HepG2 (cell line): ENCODE measurements around the gene UBR4.

Experiments
- CTCF ChIP-seq: sonication (generic); formaldehyde crosslinking; IDR thresholded peaks from 2 replicates; pipeline ENCODE4 v1.5.0; 2020; ENCODE audit warnings: mild to moderate bottlenecking, missing genetic modification reagents, moderate library complexity
- EHMT2 ChIP-seq: fragments of 200-600 bp; sonication (generic); IDR thresholded peaks from 2 replicates; pipeline ENCODE4 v1.7.0; 2017; ENCODE audit warnings: antibody characterized with exemption, low read depth, low read length, borderline replicate concordance
- FOSL1 ChIP-seq: sonication (generic); formaldehyde crosslinking; IDR thresholded peaks from 2 replicates; pipeline ENCODE4 v1.9.0; 2021; ENCODE audit warnings: missing genetic modification reagents, borderline replicate concordance
- MXI1 ChIP-seq: IDR thresholded peaks from 3 replicates; pipeline ENCODE4 v1.6.1; 2012; ENCODE audit warnings: low read depth, low read length, inconsistent platforms, borderline replicate concordance
- SIN3B ChIP-seq: fragments of 150-350 bp; IDR thresholded peaks from 2 replicates; pipeline ENCODE4 v1.6.1; 2014; ENCODE audit warnings: low read length
- TCF12 ChIP-seq, 2 experiments: fragments of 450-650 bp in 1 of 2; sonication (generic) in 1 of 2; formaldehyde crosslinking in 1 of 2; IDR thresholded peaks; 2 replicates each; pipeline versions ENCODE4 v1.6.1 to v1.8.0; 2017 to 2022; ENCODE audit warnings: antibody characterized with exemption in 1 of 2, mild to moderate bottlenecking in 1 of 2, missing genetic modification reagents in 1 of 2, moderate library complexity in 1 of 2
- TGIF2 ChIP-seq: IDR thresholded peaks from 2 replicates; pipeline ENCODE4 v1.6.1; 2016; ENCODE audit warnings: control low read depth, missing compliant biosample characterization
- ZBTB8A ChIP-seq: sonication (generic); formaldehyde crosslinking; IDR thresholded peaks from 2 replicates; pipeline ENCODE4 v1.4.0; 2020; ENCODE audit warnings: mild to moderate bottlenecking, low read depth, missing genetic modification reagents, borderline replicate concordance
- ZNF780A ChIP-seq: sonication (generic); formaldehyde crosslinking; IDR thresholded peaks from 2 replicates; pipeline ENCODE4 v1.8.0; 2022; ENCODE audit warnings: mild to moderate bottlenecking, missing genetic modification reagents, moderate library complexity

GRCh38 chr1:19113697-19114092, 96.4 kb downstream of the UBR4 start:
- TF ChIP-seq ZNF780A (CRISPR knock-in tag) (no peak), CTCF (peak; percentile 77), SIN3B (no peak), TCF12 (IDR thresholded peaks at IDR 0.05) (no peak), TCF12 (CRISPR knock-in tag; IDR thresholded peaks at IDR 0.05) (no peak), TGIF2 (CRISPR knock-in tag) (no peak), ZBTB8A (no peak), EHMT2 (no peak), MXI1 (no peak), FOSL1 (no peak)
